Bronchial epithelial cell (primary cell): ENCODE results near the gene FAXDC2. TPM values are rescaled to one million over a fixed set of nuclear protein-coding genes. Genes with fewer than 3 reads are reported as not detected.
"Not testable (repeated sequence)": the region's sequence is repeated elsewhere in the genome, so short reads cannot be mapped to it uniquely, and the experiment has no call there.

Source experiments
- DNase-seq: peaks from one replicate; pipeline ENCODE4 v3.0.0-alpha.2; 2010; ENCODE audit warnings: low read depth
- FAIRE-seq: peaks from 2 replicates; lab custom pipeline; 2011; peaks lifted over from hg19 to GRCh38; lab: Jason Lieb, UNC
- H3K27me3 ChIP-seq: 2 replicates; pipeline ENCODE4 v1.5.1; 2011; ENCODE audit warnings: low read length; ENCODE audit not compliant: control insufficient read depth, insufficient read depth
- H3K36me3 ChIP-seq: 2 replicates; pipeline ENCODE4 v1.5.1; 2011; ENCODE audit warnings: low read length; ENCODE audit not compliant: control insufficient read depth, insufficient read depth
- H3K4me3 ChIP-seq: 2 replicates; pipeline ENCODE4 v1.5.1; 2011; ENCODE audit warnings: mild to moderate bottlenecking, low read depth, low read length, control low read depth
- total RNA-seq: library from RNA; depleted of rRNA; stranded (reverse); fragments of >200 nt; gene quantifications from 2 replicates; pipeline ENCODE4 v1.2.1, GENCODE V29; 2014
- TF ChIP-seq, protein P1 (sequence below): IDR thresholded peaks from 2 replicates; pipeline ENCODE4 v1.5.1; 2011; ENCODE audit warnings: mild to moderate bottlenecking, moderate library complexity, low read length, control low read depth, inconsistent platforms; ENCODE audit not compliant: insufficient read depth, severe bottlenecking

FAXDC2 gene
- total RNA-seq, 1 donor from 2014 or later, result 1.1 TPM

DNA sequence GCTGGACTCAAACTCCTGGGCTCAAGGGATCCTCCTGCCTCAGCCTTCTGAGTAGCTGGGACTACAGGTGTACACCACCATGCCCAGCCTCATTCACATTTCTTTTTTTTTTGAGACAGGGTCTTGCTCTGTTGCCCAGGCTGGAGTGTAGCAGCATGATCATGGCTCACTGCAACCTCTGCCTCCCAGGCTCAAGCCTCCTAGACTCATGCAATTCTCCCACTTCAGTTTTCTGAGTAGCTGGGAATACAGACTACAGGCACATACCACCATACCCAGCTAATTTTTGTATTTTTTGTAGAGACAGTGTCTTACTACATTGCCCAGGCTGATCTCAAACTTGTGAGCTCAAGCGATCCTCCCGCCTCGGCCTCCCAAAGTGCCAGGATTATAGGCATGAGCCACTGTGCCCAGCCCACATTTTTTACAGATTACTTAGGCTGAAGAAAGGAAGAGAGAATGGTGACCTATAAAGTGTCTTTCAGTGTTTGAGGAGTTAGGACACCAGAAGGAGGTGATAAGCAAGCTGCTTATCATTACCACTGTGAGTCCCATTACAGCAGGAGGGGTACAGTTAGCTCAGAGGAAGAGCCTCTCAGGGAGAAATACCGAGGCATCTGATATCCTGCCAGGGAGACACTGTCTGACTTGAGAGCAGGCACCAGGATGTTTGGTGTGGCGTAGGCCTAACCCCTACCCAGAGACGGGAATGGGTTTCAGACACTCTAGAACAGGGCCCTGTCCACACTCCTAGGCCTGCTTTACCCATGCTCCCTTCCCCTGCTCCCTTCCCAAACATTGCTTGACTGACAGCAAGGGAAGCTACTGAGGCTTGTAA, 9.7 kb downstream of the FAXDC2 start:
- H3K27me3 ChIP-seq, result no peaks in the 10 kb centered on the region
- no peak overlapping the region for H3K4me3 ChIP-seq
- TF ChIP-seq, protein P1, sequence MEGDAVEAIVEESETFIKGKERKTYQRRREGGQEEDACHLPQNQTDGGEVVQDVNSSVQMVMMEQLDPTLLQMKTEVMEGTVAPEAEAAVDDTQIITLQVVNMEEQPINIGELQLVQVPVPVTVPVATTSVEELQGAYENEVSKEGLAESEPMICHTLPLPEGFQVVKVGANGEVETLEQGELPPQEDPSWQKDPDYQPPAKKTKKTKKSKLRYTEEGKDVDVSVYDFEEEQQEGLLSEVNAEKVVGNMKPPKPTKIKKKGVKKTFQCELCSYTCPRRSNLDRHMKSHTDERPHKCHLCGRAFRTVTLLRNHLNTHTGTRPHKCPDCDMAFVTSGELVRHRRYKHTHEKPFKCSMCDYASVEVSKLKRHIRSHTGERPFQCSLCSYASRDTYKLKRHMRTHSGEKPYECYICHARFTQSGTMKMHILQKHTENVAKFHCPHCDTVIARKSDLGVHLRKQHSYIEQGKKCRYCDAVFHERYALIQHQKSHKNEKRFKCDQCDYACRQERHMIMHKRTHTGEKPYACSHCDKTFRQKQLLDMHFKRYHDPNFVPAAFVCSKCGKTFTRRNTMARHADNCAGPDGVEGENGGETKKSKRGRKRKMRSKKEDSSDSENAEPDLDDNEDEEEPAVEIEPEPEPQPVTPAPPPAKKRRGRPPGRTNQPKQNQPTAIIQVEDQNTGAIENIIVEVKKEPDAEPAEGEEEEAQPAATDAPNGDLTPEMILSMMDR, result no peak
- DNase-seq, result no peak
- no peak for FAIRE-seq
- no peaks in the 10 kb centered on the region for H3K36me3 ChIP-seq

DNA sequence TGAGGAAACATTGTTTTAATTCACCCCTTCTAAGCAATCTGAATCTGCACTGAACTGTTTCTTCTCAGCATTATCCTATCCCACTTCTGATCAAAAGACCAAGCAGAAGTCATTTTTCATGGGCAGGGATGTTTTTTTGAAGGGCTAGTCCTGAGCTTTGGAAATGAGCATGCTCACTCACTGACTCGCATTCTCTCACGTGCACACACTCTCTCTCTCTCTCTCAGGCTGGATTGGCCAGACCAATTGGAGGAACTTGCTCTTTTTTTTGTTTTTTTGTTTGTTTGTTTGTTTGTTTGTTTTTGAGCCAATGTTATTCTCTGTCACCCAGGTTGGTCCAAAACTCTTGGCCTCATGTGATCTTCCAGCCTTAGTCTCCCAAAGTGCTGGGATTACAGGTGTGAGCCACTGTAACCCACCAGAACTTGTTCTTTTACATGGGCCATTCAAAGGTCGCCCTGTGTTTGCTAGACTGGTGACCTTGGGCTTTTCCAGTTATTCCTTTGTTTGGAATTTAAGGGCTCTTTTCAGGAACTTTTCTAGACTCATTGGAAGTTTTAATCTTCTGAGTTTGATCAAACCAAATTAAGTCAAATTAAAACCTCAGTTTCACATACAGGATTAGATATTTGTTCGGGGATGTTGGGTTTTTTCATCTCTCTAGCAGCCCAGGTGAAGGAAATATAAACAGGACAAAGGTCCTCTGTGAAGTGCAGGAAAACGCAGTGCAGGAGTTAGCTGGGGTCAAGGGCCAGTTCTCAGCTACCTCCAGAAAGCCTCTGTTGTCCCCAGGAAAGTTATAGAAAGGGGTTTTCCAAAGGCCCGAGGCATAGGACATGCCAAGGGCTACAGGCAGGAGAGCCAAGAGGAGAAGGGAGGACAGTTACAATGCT, 13.1 kb downstream of the FAXDC2 start:
- DNase-seq (no peak), FAIRE-seq (no peak)
- H3K36me3 ChIP-seq, result no peaks in the 10 kb centered on the region
- TF ChIP-seq, protein P1, result no peak
- H3K27me3 ChIP-seq, result no peaks in the 10 kb centered on the region
- H3K4me3 ChIP-seq, result no peak overlapping the region

DNA sequence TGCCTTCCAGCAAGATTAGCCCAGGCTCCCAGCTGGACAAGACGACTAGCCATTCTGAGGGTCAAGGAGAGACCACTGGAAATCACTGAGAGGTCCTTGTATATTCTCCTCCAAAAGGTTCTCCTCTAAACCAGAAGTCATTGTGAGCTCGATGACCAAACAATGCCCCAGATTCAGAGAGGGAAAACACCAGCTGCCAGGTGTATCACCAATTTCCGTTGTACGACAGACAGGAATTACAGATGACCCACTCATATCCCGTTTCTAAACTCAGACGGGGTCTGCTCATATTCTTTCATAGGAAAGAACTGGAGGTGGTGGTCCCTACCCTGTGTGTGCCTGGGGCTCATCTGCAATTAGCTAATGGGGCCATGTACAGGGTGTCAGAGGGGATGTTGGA, 14.2 kb downstream of the FAXDC2 start:
- FAIRE-seq, result no peak
- H3K4me3 ChIP-seq, result no peak overlapping the region
- no peaks in the 10 kb centered on the region for H3K36me3 ChIP-seq
- H3K27me3 ChIP-seq, result no peaks in the 10 kb centered on the region
- no peak for DNase-seq
- TF ChIP-seq, protein P1, result no peak

DNA sequence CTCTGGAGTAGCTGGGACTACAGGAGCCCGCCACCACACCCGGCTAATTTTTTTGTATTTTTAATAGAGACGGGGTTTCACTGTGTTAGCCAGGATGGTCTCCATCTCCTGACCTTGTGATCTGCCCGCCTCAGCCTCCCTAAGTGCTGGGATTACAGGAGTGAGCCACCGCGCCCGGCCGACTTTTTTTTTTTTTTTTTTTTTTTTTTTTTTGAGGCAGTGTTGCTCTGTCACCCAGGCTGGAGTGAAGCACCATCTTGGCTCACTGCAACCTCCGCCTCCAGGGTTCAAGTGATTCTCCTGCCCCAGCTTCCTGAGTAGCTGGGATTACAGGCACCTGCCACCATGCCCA, 14.7 kb downstream of the FAXDC2 start:
- FAIRE-seq, H3K36me3 ChIP-seq, H3K4me3 ChIP-seq, H3K27me3 ChIP-seq, DNase-seq: not testable (repeated sequence)

DNA sequence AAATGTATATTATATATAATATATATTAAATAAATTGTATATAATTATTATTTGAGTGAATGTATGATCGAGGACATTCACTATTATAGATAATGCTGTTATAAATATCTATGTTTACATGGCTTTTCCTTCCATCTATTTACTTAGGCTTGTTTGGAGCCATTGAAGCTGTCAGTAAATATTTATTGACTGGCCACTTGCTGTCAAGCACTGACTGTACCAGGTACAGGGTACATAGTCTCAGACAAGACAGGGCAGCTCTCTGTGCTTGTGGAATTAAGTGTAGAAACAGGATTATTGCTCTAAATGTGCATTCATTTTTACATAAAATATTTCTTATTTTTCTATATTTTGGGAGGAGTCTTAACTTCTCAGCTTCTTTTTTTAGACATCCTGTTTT, 16.4 kb downstream of the FAXDC2 start:
- H3K27me3 ChIP-seq, result no peaks in the 10 kb centered on the region
- no peaks in the 10 kb centered on the region for H3K36me3 ChIP-seq
- H3K4me3 ChIP-seq, result no peak overlapping the region
- no peak for FAIRE-seq
- no peak for DNase-seq
- TF ChIP-seq, protein P1, result no peak

DNA sequence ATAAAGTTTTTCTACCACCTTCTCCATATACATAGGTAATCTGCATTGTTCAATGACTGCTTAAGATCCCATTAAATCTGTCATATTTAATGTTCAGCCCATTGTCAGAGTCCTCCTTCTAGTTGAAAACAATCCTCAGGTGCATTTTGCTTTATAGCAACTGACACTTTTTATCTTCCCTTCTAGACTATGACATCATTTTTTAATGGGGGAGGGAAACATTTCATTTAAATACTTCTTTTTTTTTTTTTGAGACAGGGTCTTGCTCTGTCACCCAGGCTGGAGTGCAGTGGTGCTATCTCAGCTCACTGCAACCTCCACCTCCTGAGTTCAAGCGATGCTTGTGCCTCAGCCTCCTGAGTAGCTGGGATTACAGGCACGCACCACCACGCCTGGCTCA, 17.6 kb downstream of the FAXDC2 start:
- not testable (repeated sequence) for H3K4me3 ChIP-seq, H3K36me3 ChIP-seq, H3K27me3 ChIP-seq, DNase-seq, FAIRE-seq
